ENCODE results near the gene ACY1.

Gene ACY1

DNA sequence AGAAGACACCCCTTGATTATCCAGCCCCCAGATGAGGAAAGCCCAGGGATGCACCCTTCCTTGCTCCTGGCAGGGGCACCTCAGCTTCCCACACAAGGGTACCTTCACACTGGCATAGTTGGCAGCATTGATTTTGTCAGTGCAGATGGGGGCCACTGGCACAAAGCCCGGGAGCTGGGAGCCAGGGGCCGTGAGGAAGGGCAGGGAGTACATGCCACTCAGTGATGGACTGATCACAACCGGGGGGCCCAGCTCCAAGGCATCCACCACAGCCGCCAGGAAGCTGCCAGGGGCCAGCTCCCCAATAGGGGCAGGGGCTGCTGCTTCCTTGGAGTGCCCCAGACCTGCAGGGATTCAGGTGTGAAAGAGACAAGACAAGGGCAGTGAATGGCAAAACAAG is 13.5 kb upstream of the ACY1 start:
- no peaks in the 10 kb centered on the region for H3K9me3 Mint-ChIP-seq
- H3K4me3 Mint-ChIP-seq = no peak overlapping the region
- no peak for DNase-seq
- no peak overlapping the region for H3K27ac Mint-ChIP-seq
- peaks cover 69% of the 10 kb centered on the region for H3K4me1 Mint-ChIP-seq
- peaks cover 2% of the 10 kb centered on the region for H3K27me3 Mint-ChIP-seq (ENCODE audit: low read depth, poor library complexity)
- no peak for TF ChIP-seq CTCF (IDR thresholded peaks at IDR 0.05)
- H3K36me3 Mint-ChIP-seq (ENCODE audit: low read depth) = no peaks in the 10 kb centered on the region

- Mint-ChIP-seq H3K9me3 (no peaks in the 10 kb centered on the region), H3K27me3 (ENCODE audit: low read depth, poor library complexity) (peaks cover 2% of the 10 kb centered on the region), H3K4me1 (peaks cover 68% of the 10 kb centered on the region), H3K27ac (peak overlapping the region; percentile 29), H3K4me3 (peak overlapping the region; percentile 23), H3K36me3 (ENCODE audit: low read depth) (no peaks in the 10 kb centered on the region)
- DNase-seq = no peak
- no peak for TF ChIP-seq CTCF (IDR thresholded peaks at IDR 0.05)
Measured at GRCh38 chr3:51970606-51971300, 12.6 kb upstream of the ACY1 start.

DNA sequence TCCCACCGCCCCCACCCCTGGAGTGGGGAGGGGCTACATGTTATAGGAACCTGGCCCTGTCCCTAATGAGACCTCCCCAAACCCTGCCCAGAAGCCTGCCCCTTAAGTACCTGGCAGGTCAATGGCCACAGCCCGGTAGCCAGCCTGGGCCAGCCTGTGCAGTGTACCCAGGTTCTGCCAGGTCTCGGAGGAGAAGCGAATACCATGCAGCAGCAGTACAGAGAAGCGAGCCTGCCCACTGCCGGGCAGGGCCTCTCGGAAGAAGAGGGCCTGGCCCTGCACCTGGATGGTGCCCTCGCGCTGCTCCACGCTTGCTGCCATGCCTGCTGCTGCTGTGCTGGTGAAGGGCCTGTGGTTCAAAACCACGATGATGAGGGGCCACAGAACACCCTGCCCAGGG is 12.0 kb upstream of the ACY1 start:
- H3K36me3 Mint-ChIP-seq (ENCODE audit: low read depth) = no peaks in the 10 kb centered on the region
- peaks cover 2% of the 10 kb centered on the region for H3K27me3 Mint-ChIP-seq (ENCODE audit: low read depth, poor library complexity)
- H3K4me1 Mint-ChIP-seq = peaks cover 67% of the 10 kb centered on the region
- H3K9me3 Mint-ChIP-seq = no peaks in the 10 kb centered on the region
- TF ChIP-seq CTCF (IDR thresholded peaks at IDR 0.05) = no peak
- H3K27ac Mint-ChIP-seq = no peak overlapping the region
- H3K4me3 Mint-ChIP-seq = peak overlapping the region; percentile 23
- DNase-seq = no peak

GRCh38 chr3:51974277-51974962 is 8.9 kb upstream of the ACY1 start:
- Mint-ChIP-seq H3K27me3 (ENCODE audit: low read depth, poor library complexity) (peaks cover 2% of the 10 kb centered on the region), H3K36me3 (ENCODE audit: low read depth) (no peaks in the 10 kb centered on the region), H3K4me3 (peak overlapping the region; percentile 85), H3K27ac (peak overlapping the region; percentile 71), H3K9me3 (no peaks in the 10 kb centered on the region), H3K4me1 (peaks cover 63% of the 10 kb centered on the region)
- peak; percentile 8 for TF ChIP-seq CTCF (IDR thresholded peaks at IDR 0.05)
- DNase-seq = no peak

DNA sequence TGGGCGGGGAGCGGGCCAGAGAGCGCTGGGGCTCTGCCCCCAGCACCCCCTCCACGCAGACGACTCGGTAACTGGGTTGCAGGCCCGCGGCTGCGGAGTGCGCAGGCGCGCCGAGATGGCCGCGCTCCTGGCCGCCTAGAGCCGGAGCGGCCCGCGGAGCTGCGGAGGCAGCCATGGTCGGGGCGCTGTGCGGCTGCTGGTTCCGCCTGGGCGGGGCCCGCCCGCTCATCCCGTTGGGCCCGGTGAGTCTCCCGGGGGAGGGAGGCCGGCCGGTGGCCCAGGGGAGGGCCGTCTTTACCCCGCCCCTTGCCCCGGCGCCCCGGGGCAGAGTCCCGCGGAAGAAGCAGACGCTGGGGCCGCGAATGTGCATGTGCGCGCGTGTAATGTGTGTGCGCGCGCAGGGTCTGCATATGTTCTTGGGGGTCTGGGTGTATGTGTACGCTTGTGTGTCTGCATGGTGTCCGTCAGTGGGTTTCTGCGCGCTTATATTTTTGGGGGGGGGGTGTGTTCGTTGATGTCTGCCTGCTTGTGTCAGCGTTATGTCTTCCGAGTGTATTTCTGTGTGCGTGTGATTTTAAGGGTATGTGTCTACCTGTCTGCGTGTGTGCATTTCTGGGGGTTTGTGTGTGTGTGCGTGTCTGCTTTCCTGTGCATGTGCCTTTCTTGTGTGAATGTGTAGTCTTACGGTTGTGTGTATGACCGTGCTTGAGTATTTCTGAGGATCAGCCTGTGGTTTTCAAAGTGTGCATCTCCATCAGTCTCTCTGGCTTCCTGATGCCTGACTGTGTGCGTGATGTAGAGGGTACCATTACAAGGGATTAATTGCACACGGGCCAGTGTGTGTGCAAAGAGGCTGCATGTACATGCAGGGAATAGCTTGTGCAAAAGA is 8.1 kb upstream of the ACY1 start, which contains the start of gene ABHD14A:
Gene ABHD14A (plus strand): TSS at position 102 of the 889 bp plus-strand sequence. CDS start 72 bp downstream, at position 174.
- Mint-ChIP-seq H3K4me3 (peak within 1 kb of the TSS; percentile 87), H3K27me3 (ENCODE audit: low read depth, poor library complexity) (peaks cover 2% of the 10 kb centered on the region), H3K4me1 (peaks cover 56% of the 10 kb centered on the region), H3K27ac (peak within 1 kb of the TSS; percentile 98), H3K36me3 (ENCODE audit: low read depth) (no peaks in the 10 kb centered on the region), H3K9me3 (no peaks in the 10 kb centered on the region)
- no peak for TF ChIP-seq CTCF (IDR thresholded peaks at IDR 0.05)
- peak; percentile 75 for DNase-seq

Measured in nephron progenitor cell (in vitro differentiated cells).